OCI-M2 (cell line): ENCODE data around the gene SESN3.
"Not testable (repeated sequence)": the region's sequence is repeated elsewhere in the genome, so short reads cannot be mapped to it uniquely, and the experiment has no call there.

Source experiments
- DNase-seq: peaks from one replicate; lab custom pipeline; 2025; ENCODE audit not compliant: unreplicated experiment; lab: John Stamatoyannopoulos, UW

SESN3 gene

DNA sequence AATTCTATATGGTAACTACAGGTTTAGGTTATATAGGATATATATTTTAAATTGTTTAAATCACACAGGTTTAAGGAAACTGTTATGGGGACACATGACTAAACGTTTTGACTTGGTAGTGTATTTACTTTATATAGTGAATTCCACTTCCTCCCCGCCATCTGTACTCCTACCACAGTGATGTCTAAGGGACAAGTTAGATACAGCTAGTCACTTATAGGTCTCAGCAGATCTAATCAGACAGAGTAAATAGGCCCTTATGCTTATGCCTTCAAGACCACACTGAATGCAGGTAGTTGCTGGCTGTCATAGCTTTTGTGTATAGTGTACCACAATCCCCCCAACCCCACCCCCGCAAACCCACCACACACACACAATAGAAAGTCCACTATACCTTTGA is 8.2 kb downstream of the SESN3 start:
- DNase-seq = no peak

DNA sequence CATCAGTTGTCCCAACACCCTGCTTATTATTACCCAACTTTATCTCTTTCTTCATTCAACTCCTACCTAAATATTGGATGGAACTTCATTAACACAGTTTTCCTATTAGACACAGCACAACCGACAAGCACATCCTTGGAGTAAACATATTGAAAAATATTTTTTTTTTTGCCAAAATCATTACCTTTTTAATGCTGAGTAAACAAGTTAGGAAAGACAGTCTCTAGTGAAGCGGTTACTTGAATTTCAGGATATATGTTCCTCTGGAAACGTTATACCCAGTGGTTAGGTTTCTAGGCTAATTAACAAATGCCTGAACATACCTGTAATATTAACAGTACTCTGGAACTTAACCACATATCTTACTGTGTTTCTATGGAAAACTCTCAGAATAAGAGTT is 11.4 kb downstream of the SESN3 start:
- no peak for DNase-seq

DNA sequence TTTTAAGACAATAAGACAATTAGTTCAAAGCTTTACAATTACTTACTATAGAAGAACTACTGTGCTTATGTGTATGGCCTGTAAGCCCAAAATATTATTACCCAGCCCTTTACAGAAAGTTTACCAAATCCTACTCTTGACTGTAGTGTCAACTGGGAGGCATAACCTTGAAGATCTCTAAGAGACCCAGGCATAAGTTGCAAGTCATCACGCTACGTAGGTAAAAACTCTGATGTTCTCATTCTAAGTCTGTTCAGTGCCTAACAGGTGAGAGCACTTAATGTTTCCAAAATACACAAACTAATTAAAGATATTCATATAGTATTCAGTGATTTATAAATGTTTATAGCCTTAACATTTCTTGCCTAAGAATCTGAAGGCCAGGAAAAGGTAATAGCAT is 12.9 kb downstream of the SESN3 start:
- DNase-seq = no peak

DNA sequence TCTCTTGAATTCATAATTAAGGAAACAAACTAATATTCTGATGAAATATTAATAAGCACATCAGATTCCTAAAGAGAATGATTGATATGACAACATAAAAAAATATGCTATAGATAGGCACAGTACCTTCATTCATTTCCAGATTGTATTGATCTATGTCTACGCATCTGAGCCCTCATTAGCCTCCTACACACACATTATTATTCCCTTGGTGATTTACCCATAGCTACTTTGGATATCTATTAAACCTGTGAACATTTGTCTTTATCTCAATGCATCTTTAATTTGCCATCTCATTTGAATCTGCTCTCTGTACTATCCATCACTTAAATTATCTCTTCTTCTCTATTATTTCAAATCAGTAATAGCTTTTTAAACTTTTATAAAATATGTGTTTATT is 18.4 kb downstream of the SESN3 start:
- DNase-seq = no peak

DNA sequence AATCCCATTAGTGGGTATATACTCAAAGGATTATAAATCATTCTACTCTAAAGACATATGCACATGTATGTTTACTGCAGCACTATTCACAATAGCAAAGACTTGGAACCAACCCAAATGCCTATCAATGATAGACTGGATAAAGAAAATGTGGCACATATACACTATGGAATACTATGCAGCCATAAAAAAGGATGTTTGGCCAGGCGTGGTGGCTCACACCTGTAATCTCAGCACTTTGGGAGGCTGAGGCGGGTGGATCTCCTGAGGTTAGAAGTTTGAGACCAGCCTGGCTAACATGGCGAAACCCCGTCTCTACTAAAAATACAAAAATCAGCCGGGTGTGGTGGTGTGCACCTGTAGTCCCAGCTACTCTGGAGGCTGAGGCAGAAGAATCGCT is 21.5 kb downstream of the SESN3 start:
- DNase-seq = not testable (repeated sequence)

DNA sequence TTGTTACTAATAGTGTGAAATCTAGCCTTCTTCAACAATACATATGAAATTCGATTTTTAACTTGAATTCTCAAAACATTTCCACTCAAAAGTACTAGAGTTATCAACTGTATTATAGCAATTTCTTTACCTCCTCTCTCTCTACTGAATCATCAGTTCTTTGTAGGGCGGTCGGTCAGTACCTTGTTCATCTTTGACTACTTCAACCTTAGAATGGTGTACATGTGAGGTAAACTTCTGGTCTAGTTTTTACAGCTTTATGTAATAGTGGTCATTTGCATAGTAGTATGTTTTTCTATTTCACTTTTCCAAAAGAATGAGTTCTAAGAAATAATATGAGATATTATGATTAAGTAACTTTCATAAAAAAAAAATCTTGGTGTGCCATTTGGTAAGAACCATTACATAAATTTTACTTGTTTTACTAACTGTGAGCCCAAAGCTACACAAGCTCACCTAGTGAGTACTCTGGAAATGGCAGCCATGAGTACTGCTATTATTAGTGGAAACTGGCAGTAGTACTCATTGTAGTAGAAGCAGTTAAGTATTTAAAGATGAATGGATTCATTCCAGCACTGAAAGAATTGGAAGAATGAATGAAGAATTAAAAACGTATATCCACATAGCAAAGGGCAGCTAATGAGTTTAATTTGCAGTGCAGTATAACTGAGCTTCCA is 30.1 kb downstream of the SESN3 start:
- DNase-seq = no peak

DNA sequence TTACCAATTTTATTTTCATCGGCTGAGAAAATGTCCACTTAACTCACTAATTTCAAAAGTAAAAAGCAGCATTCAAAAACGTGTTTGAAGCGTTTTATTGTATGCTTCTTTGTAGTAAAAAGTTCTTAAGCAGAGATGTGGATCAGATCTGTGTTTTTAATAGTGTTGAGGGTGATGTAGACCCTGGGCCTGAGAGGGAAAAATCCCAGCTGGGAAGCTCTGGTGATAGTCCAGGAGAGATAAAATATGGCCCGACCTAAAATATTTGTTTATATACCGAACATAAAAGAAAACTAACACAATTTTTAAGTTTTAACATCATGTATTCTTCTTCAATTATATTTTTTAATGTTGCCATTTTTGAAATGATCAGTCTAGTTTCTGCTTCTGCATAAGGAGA is 35.2 kb downstream of the SESN3 start:
- no peak for DNase-seq

DNA sequence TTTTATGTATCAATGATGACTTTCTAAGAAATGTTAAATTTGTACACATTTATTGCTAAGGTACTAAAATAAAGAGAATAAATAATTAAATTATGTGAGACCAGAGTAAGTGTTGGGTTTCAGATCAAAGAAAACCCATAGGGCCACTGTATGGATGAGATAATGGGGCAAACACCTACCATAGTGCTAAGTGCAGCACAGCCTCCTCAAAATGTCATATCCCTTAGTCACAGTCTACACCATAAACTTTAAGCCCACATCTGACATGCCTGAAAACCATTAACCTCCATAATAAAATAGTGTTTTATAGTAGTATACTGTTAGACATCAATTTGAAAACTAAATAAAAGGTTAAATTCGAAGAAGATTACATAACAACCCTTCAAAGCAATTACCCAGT is 37.5 kb downstream of the SESN3 start:
- DNase-seq = no peak

DNA sequence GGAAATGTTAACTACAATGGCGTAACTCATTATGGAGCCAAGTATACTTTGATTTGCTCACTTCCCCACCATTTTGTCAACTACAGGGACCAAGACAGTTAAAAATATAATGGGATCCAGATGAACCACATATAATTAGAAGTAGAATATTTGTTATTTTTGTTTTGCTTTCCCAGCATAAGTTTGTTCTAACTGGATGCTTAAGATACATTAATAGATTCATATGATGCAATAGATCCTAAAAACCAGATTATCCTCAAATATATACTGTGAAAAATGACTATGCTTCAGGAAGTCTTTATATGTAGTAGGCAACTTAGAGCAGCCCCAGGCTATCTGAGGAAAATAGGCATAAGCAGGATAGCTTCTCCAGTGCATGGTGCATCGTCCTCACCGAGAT is 38.3 kb downstream of the SESN3 start:
- DNase-seq = no peak

DNA sequence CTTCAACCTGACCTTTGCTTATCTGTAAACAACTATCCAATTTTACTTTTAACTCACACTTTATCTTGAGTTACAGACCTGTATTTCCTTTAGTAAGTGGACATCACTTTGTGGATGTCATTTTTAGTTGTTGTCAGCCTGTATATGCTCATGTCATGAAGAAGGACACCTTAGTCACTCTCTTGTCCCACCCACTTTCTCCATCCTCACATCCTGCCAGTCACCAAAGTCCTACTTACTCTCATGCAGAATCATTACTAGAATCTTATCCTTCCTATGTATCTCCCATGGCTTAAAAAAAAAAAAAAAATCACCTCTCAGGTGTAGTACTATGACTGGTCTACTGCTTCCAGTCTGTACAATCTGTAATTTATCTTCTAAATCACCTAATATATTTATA is 43.3 kb downstream of the SESN3 start:
- no peak for DNase-seq

DNA sequence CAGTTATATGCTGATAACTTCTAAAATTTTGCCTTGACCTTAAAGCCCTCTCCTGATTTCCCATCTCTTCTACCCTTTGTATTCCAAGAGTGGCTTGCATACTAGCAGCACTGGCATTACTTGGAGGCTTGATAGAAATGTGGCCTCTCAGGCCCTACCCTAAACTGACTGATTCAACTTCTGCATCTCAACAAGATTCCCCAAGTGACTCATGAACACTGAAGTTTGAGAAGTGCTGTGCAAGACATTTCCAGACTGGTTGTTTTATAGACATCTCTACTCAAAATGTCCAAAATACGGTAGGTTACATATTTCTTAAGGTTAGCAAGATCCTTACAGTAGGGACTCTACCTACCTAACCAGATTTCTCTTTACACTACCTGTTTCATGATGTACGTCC is 48.6 kb downstream of the SESN3 start:
- DNase-seq = no peak

DNA sequence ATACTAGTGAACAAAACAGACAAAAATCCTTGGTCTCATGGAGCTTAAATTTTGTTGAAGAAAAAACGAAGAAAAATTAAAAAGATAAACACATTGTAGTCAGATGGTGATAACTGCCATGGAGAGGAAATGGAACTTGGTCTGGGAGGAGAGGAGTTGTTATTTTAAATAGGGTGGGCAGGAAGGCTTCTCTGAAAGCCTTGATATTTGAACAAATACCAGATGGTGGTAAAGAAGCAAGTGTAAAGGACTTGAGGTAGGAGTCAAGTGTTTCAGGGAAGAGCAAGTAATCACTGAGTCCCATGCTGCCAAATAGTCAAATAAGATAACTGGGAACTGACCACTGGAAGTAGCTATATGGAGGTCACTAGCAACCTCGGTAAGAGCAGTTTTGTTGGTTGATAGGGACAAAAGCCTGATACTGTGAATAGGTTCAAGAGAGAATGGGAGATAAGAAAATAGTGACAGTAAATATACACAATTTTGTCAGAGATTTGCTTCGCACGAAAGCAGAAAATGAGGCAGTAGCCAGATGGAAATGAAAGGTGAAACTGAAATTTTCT is 55.1 kb downstream of the SESN3 start:
- DNase-seq = peak; percentile 34

DNA sequence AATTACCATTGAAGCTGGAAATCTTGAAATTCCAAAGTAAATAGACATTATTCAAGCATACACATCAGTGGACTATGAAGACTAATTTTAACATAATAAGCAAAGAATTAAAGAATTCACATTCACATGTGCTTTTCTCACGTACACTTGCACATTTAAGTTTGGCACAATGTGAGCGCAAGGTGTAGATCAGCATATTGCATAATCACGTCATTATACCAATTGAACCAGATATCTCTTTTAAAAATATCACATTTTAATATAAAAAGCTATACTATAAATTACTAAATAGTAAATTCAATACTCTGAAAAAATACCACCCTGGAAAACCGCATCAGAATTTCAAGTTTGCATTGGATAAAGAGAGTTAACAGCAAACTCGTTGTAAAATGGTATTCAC is 60.7 kb downstream of the SESN3 start:
- no peak for DNase-seq

DNA sequence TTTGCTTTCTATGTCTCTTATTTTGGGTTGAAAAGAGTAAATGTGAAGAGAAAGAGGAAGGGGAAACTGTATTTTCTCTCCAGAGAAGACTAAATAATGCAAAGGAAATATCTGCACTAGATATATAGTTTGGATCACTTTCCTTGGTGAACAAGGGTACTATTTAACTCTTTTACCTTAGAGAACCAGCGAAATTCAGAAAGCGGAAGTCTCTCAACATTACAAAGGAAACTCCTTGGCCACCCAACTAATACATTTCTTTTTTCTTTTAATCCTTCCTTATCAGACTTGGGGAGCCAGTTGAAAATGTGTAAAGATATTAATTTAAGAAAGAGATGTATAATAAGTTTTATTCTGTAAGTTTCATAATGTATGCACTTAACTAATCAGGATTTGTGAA is 64.2 kb downstream of the SESN3 start:
- no peak for DNase-seq

DNA sequence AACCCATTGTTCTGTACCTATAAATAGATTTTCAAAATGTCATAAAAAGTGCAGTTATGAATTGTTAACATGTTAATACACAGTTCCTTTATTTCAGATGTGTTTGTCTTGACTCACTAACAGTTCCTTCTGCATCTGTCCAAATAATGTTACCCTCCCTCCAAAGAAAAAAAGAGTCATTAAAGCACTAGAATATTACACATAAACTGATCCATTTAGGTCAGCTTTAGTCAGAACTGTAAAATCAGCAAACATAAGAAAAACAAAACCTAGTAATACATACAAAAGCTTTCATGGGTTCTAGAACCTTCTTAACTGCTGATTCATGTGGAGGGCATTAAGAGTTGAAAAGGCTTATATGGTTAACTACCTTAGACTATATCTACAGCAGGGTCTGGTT is 65.4 kb downstream of the SESN3 start:
- no peak for DNase-seq

DNA sequence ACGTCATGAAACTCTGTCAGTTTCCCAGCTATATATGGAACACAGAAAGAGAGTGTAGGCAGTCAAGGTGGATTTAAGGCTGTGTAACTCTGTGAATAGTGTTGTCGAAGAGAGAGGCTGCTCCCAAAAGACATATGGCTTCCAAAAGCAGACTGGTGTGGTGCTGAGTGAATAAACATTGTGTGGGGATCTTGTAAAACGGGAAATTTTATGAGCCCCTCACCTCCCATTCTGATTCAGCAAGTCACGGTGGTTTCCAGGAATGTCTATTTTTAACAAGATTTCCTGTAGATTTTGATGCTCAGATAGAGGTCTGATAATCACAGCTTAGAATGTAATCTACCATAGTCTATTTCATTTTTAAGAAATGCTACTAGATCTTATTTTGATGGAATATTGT is 67.9 kb downstream of the SESN3 start:
- no peak for DNase-seq

DNA sequence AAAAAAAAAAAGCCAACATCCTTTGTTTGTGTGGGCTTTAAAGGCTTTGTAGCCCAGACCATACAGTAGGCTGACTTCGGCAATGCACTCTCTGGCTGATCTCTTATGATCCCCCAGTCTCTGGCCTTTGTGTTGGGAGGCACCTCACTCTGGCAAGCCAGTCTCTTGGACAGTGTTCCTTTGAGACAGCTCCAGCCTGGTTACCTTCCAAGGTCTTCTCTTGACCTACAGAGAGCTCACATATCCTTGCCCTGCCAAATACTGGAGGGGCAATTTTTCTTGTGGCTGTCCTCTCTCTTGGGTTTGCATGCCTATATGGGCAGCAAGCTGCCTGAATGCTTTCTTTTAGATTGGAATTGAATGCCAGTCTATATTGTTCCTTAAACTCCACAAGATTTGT is 69.8 kb downstream of the SESN3 start:
- no peak for DNase-seq

DNA sequence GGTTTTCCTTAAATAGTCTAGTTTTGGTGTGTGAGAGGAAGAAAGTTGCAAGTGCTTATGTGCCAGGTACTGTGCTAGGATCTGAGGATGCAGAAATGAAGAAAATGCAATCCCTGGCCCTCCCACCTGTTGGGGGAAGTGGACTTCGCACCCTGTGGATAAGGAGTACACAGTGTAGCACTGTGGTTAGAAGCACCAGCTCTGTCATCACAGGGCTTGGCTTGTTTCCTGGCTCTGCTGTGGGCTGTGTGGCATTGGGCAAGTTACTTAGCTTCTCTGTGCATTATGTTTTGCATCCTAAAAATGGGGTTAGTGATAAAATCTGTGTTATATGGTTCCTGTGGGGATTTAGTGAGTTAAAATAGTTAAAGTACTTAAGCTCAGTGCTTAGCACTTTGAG is 73.2 kb downstream of the SESN3 start:
- no peak for DNase-seq

DNA sequence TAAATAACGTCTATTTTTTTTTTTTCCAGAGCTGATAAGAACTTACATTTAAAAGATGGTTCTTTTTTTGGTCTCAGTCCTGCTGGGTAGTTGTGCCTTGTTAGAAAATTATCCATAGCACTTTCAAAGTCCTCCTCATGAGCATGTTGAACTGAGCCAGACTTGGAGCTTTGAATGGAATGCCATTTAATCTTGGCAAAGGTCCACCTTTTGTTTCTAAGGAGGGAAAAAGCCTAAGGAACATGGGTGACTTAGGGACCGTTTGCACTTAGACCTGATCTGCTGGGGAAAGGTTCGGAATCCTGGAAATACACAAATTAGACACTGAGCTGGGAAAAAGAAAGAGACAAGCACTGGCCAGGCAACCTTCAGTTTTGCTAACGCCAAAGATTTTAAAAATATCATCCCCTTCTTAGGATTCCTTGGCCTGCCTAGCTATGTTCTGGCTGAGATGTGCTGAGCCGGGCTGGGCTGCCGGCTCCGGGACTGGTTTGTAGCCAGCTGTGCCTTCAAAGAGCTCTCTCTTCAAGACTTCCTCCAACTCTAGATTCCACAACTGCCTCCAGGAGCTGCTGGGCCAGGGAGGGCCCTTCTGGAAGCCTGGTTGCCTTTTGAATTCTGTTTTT is 74.0 kb downstream of the SESN3 start:
- no peak for DNase-seq

DNA sequence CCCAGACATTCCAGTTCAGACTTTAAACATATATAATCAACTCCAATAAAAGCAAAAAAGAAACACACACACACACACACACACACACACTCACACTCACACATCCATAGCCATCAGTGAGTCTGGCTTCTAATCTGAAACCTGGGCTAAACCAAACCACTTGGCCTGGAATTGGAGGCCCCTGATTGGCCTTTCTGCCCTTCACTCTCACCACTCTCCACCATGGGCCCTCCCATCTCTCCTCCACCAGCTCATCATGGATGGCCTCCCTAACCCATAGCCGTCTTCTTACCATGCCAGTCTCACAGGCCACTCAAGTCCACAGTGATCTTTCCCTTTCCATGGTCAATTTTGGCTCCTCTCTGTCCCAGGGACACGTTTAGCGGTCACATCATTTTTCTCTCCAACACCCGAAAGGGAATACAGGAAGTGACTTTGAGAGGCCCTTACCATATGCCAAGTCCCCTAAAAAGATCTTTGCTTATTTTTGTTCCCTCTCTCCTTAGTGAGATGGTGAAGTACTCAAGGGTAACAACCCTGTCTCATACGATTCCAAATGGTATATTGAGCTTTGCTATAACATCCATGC is 74.8 kb downstream of the SESN3 start:
- no peak for DNase-seq

DNA sequence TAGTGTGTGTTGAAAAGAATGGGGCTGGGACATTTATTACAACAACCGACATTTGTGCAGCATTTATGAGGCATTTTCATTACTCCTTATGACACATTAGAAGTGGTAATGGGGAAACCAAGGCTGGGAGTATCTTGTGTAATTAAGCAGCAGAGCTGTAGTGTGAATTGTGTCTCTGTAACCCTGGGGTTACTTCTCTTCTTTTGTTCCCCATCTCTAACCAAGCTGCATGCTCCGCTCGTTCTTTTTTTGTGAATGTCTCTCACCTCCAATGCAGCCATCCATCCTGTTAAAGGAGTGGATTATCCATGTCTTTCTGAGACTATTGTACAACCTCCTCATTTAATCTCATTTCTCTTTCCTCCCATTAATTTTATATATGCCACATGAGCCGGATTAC is 75.6 kb downstream of the SESN3 start:
- DNase-seq = no peak

DNA sequence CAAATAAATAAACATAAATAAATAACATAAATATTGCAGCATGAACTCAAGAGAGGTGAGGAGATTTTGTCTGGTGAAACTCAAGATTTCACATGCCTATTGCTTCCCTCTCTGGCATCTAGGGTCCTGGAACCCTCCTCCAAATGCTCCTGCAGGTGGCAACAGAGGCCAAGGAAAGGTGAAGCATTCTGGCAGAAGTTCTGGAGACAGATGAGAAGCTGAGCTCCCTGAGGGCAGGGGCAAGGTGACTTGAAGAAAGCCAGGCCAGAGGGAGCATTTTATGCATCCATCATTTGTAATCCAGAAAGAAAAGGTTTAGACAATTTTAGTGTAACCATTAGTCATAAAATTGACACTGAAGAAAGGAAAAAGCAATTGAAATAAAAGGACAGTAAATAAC is 76.5 kb downstream of the SESN3 start:
- DNase-seq = no peak

DNA sequence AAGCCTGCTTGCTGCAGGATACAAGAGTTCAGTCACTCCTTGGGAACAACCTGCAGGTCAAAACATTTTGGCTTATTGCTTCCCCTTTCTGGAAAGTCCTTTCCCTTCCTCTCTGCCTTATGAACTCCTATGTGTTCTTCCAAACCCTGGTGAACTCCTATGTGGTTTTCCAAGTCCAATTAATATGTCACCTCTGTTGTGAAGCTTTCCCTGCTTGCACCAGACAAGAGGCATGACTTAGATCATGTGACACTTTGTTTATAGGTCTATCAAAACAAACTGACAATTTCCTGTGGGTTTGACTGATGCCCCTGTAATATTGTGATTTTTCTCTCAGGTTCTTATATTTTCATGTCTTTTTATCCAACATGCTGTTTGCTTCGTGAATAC is 77.2 kb downstream of the SESN3 start:
- no peak for DNase-seq
